ENCODE data around the gene LCNL1.
"Not testable (repeated sequence)": the region's sequence is repeated elsewhere in the genome, so short reads cannot be mapped to it uniquely, and the experiment has no call there.

Gene LCNL1

DNA sequence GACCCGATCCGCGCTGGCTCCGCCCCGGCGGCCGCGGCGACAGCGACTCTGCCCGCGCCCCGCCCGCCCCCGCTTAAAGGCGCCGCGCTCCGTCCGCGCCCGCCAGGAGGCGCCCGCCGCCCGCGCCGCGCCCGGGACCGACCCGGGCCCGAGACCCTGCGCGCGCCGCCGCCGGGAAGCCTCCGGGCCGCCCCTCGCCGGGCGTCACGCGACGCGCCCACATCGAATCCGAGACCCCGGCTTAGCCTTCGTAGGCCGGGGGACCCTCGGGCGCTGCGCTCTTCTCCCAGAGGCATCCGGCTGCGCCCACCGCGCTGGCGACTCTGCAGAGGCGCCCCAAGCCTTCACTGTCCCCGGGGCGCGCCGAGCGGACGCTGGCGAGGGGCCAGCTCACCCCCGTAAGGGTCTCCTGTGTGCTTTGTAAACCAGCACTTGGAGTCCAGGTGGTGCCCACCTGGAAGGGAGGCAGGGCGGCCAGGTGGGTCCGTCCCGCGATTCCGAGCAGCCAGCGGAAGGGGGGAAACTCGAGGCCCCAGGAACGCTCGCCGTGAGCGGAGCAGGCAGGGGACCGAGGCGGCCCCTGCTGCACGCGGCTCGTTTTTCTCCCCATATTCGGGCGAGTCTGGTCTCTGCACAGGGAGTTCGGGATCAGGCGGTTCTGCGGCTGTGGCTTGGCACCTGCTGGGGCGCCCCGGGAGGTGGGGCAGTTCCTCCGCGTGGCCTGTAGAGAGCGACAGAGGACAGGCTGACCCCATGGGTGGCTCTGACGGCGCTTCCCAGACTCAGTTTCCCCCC is 45.7 kb downstream of the LCNL1 start:
- TF ChIP-seq CTCF (IDR thresholded peaks at IDR 0.05; ENCODE audit: borderline replicate concordance, insufficient read depth, low read depth, low read length), result peak; percentile 81
- H3K4me3 ChIP-seq (ENCODE audit: low read depth, low read length), result peak overlapping the region; percentile 43

DNA sequence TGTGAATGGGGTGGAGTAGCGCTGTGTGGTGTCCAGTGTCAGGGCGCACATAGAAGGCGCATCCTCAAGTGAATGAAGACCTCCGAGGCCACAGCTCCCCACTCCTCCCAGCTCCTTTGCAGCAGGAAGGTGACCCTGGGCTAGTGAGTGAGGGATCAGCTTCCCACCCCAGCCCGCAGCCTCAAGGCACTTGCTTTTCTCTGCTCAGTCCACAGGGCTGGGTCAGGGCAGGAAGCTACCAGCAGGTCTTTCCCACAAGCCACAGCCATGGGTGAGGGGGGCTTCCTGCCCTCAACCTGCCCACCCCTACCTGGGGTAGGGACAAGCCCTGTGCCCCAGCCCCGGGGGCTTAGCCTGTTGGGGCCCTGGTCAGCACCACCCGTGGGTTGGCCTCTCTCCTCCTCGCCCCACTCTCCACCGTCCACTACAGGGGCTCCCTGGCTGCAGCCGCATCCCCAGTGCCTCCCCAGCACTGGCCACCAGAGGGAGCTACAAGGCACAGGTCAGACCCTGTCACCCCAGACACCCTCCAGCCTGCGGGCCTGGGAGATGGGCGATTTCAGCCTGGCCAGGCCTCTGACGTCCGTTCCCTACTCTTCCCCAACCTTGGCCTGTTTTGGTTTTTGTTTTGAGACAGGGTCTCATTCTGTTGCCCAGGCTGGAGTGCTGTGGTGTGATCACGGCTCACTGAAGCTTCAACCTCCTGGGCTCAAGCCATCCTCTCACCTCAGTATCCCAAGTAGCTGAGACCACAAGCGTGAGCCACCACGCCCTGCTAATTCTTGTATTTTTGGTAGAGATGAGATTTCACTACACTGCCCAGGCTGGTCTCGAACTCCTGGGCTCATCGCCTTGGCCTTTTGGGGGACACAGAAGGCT is 46.5 kb downstream of the LCNL1 start:
- no peak overlapping the region for H3K4me3 ChIP-seq (ENCODE audit: low read depth, low read length)
- TF ChIP-seq CTCF (IDR thresholded peaks at IDR 0.05; ENCODE audit: borderline replicate concordance, insufficient read depth, low read depth, low read length), result peak; percentile 96

DNA sequence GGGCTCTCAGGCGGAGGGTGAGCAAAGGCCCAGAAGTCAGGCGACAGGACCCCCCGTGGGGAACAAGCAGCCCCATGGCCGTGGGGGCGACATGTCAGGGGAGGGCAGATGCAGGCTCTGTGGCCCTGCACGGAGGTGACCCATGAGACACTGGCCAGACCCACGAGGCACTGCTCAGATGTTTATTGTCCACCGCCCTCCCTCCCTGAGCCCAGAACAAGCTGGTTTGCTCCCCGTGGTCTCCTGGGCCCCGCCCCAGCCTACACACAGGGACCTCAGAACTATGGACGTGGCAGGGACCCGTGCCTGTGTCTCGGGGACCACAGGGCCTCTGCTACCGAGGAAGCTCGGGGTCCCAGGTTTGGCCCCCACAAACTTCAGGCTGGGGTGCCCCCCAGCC is 47.2 kb downstream of the LCNL1 start:
- TF ChIP-seq CTCF (IDR thresholded peaks at IDR 0.05; ENCODE audit: borderline replicate concordance, insufficient read depth, low read depth, low read length), result no peak
- no peak overlapping the region for H3K4me3 ChIP-seq (ENCODE audit: low read depth, low read length)

DNA sequence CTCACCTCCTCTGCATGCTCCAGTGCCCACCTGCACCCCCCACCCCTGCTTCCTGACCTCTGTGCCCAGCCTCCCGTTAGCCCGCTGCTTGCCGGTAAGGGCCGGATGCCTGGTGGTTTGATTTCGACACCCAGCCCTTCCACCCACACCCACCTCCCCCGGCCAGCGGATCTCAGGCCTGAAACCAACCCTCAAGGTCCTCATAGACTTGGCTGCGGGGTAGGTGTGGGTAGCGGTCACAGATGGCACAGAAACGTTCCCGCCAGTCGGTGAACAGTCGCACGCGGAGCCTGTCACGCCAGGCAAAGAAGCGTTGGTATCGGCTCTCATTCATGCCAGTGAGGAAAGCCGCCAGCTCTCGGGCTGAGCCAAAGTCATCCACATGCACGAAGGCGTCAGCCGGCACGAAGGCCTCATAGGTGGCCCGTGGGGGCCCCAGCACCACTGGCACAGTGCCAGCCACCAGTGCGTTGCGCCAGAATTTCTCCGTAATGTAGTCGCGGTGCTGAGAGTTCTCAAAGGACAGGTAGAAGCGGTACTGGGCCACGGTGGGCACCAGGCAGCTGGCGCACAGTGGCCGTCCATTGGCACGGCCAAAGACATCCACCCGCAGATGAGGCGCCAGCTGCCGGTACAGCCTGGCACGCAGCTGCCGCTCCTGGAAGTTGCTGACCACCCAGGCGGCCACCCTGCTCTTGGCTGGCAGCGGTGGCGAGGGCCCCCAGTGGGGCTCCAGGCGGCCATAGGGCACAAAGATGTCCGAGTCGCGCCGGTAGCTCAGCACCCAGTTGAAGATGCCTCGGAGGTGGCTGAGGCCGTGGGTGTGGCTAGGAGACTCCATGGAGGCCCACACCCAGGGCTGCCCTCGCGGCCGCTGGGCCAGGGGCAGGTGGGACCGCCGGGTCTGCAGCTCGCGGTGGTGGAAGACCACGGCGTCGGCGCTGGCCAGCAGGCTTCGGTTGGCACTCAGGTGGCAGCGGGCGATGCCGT is 48.0 kb downstream of the LCNL1 start:
- no peak for TF ChIP-seq CTCF (IDR thresholded peaks at IDR 0.05; ENCODE audit: borderline replicate concordance, insufficient read depth, low read depth, low read length)
- H3K4me3 ChIP-seq (ENCODE audit: low read depth, low read length), result no peak overlapping the region

- no peak within 1 kb of the TSS for H3K4me3 ChIP-seq (ENCODE audit: low read depth, low read length)
- TF ChIP-seq CTCF (IDR thresholded peaks at IDR 0.05; ENCODE audit: borderline replicate concordance, insufficient read depth, low read depth, low read length), result no peak
These were observed 49.3 kb downstream of the LCNL1 start, which contains the start of gene FUT7 for GRCh38 chr9:137031904-137032640. Gene FUT7 (minus strand): TSS chr9:137032088. CDS start chr9:137031991, 97 bp downstream.

DNA sequence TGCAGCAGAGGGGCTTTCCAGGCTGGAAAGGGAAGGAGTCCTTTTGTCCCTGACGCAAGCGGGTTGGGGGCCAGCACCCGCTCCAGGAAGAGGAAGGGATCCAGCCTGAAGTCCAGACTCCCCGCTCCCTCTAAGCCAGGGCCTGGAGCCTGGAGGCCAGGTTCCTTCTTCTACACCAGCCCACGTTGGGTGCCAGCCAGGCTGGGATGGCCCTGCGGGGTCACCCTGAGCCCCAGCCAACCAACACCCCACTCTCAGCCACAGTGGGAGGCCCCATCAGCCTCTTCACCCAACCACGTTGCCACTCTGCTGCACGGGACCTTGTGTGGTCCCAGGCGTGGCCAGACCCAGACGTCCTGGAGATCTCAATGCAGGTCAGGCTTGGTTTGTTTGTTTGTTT is 50.1 kb downstream of the LCNL1 start:
- no peak overlapping the region for H3K4me3 ChIP-seq (ENCODE audit: low read depth, low read length)
- TF ChIP-seq CTCF (IDR thresholded peaks at IDR 0.05; ENCODE audit: borderline replicate concordance, insufficient read depth, low read depth, low read length), result no peak

DNA sequence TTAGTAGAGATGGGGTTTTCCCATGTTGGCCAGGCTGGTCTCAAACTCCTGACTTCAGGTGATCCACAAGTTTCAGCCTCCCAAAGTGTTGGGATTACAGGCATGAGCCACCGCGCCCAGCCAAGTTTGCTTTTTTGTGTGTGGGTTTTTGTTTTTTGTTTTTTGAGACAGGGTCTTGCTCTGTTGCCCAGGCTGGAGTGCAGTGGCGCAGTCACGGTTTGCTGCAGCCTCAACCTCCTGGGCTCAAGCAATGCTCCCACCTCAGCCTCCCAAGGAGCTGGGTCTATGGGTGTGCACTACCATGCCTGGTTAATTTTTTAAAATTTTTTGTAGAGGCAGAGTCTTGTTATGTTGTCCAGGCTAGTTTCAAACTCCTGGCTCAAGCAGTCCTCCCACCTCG is 50.7 kb downstream of the LCNL1 start:
- H3K4me3 ChIP-seq (ENCODE audit: low read depth, low read length), result not testable (repeated sequence)

Data from GM12875 (cell line).